Islet precursor cell (in vitro differentiated cells): ENCODE results near the gene LBP.
"Not testable (repeated sequence)": the region's sequence is repeated elsewhere in the genome, so short reads cannot be mapped to it uniquely, and the experiment has no call there.

Source experiments
- DNase-seq: peaks from one replicate; pipeline ENCODE4 v3.0.0-alpha.2; 2018

LBP gene

GRCh38 chr20:38324159-38324558, 22.1 kb upstream of the LBP start:
- no peak for DNase-seq

- DNase-seq, result no peak
Observed at GRCh38 chr20:38325167-38325566, 21.1 kb upstream of the LBP start.

GRCh38 chr20:38325905-38326304, 20.4 kb upstream of the LBP start:
- no peak for DNase-seq

GRCh38 chr20:38326309-38326708, 20.0 kb upstream of the LBP start:
- no peak for DNase-seq

GRCh38 chr20:38330638-38331037, 15.6 kb upstream of the LBP start:
- DNase-seq, result no peak

GRCh38 chr20:38331245-38331644, 15.0 kb upstream of the LBP start:
- DNase-seq, result no peak

GRCh38 chr20:38331814-38332213, 14.5 kb upstream of the LBP start:
- DNase-seq, result no peak

- DNase-seq, result no peak
Observed at GRCh38 chr20:38334016-38334415, 12.3 kb upstream of the LBP start.

- no peak for DNase-seq
Observed at GRCh38 chr20:38336726-38337125, 9.6 kb upstream of the LBP start.

- peak; percentile 78 for DNase-seq
Observed at GRCh38 chr20:38337561-38338140, 8.6 kb upstream of the LBP start.

- no peak for DNase-seq
Observed at GRCh38 chr20:38338849-38339520, 7.3 kb upstream of the LBP start.

- DNase-seq, result not testable (repeated sequence)
Observed at GRCh38 chr20:38339521-38339896, 6.8 kb upstream of the LBP start.

- no peak for DNase-seq
Observed at GRCh38 chr20:38339997-38340396, 6.3 kb upstream of the LBP start.

- no peak for DNase-seq
Observed at GRCh38 chr20:38340693-38341092, 5.6 kb upstream of the LBP start.

GRCh38 chr20:38342216-38342615, 4.1 kb upstream of the LBP start:
- no peak for DNase-seq

GRCh38 chr20:38342713-38343310, 3.5 kb upstream of the LBP start:
- no peak for DNase-seq

- no peak for DNase-seq
Observed at GRCh38 chr20:38343311-38344106, 2.8 kb upstream of the LBP start.

GRCh38 chr20:38344107-38344701, 2.1 kb upstream of the LBP start:
- no peak for DNase-seq

- no peak for DNase-seq
Observed at GRCh38 chr20:38345643-38346042, 639 bp upstream of the LBP start.

- DNase-seq, result no peak
Observed at GRCh38 chr20:38346741-38347140, 459 bp downstream of the LBP start.

- no peak for DNase-seq
Observed at GRCh38 chr20:38349856-38350255, 3.6 kb downstream of the LBP start.

- no peak for DNase-seq
Observed at GRCh38 chr20:38350879-38351775, 4.8 kb downstream of the LBP start.
